Colonic mucosa (tissue), 4 donors: ENCODE measurements around the gene CLSTN3. TPM values are rescaled to one million over a fixed set of nuclear protein-coding genes. Genes with fewer than 3 reads are reported as not detected.

ENCODE experiments used
- DNase-seq: peaks from one replicate; pipeline ENCODE4 v3.0.0-alpha.2; 2020
- H3K27ac ChIP-seq: fragments of 200-600 bp; one replicate; pipeline ENCODE4 v1.8.0; 2021
- H3K27me3 ChIP-seq: fragments of 200-600 bp; one replicate; pipeline ENCODE4 v1.8.0; 2021
- H3K36me3 ChIP-seq: fragments of 200-600 bp; one replicate; pipeline ENCODE4 v1.8.0; 2021
- H3K4me1 ChIP-seq: fragments of 200-600 bp; one replicate; pipeline ENCODE4 v1.8.0; 2021; ENCODE audit warnings: mild to moderate bottlenecking
- H3K4me3 ChIP-seq: fragments of 200-600 bp; one replicate; pipeline ENCODE4 v1.8.0; 2021
- H3K9ac ChIP-seq, 2 donors: one replicate each; pipeline ENCODE4 v1.7.0; 2013; ENCODE audit warnings: control low read depth in 2 of 2, low read depth in 2 of 2, low read length in 2 of 2
- H3K9me3 ChIP-seq: fragments of 200-600 bp; one replicate; pipeline ENCODE4 v1.8.0; 2021
- intact Hi-C: fragments of 100-400 bp; cut with DNase I; formaldehyde crosslinking; loops from one replicate; pipeline ENCODE4 v1.14.1; 2022
- total RNA-seq, 2 donors: library from RNA; stranded (reverse); fragmentation: NEBNext Ultra II Directional in 1 of 2; extraction: Animal tissue kit (Norgen Biotek cat#: 25700) in 1 of 2; gene quantifications; one replicate each; pipeline ENCODE4 v1.2.1, GENCODE V29; 2021
- TF ChIP-seq, protein P1 (sequence below): fragments of 200-600 bp; IDR thresholded peaks from one replicate; pipeline ENCODE4 v1.8.0; 2022; ENCODE audit warnings: antibody characterized with exemption, mild to moderate bottlenecking
- donor health status: healthy.
- donor health status: DM: no; HTN: no; CAD: no.
- donor health status: DM: no; HTN: no; CAD: no.

CLSTN3 gene
- total RNA-seq, 2 donors from 2014 or later, result 13.6 to 17.0 TPM

DNA sequence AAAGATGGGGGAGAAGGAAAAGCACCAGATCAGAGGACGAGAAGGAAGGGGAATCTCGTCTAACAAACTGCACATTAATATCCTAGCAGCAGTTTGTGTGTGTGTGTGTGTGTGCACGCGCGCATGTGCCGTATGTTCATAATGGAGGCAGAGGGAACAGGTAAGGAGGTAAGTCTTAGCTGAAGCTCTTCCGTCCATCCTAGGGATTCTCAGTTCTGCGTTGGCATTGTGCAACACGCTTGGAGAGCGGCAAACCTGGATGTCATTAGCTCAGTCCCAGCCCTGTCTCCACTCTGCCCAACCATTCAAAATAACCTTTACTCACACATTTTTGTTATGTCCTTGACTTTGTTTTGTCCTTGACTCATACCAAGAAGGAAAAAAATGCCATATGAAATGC, 36.3 kb upstream of the CLSTN3 start:
- H3K4me3 ChIP-seq, result no peak overlapping the region
- H3K9me3 ChIP-seq, result no peaks in the 10 kb centered on the region
- no peak overlapping the region for H3K9ac ChIP-seq
- no peaks in the 10 kb centered on the region for H3K4me1 ChIP-seq
- no peak for DNase-seq
- TF ChIP-seq, protein P1, sequence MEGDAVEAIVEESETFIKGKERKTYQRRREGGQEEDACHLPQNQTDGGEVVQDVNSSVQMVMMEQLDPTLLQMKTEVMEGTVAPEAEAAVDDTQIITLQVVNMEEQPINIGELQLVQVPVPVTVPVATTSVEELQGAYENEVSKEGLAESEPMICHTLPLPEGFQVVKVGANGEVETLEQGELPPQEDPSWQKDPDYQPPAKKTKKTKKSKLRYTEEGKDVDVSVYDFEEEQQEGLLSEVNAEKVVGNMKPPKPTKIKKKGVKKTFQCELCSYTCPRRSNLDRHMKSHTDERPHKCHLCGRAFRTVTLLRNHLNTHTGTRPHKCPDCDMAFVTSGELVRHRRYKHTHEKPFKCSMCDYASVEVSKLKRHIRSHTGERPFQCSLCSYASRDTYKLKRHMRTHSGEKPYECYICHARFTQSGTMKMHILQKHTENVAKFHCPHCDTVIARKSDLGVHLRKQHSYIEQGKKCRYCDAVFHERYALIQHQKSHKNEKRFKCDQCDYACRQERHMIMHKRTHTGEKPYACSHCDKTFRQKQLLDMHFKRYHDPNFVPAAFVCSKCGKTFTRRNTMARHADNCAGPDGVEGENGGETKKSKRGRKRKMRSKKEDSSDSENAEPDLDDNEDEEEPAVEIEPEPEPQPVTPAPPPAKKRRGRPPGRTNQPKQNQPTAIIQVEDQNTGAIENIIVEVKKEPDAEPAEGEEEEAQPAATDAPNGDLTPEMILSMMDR, result no peak
- H3K27ac ChIP-seq, result no peak overlapping the region
- no peaks in the 10 kb centered on the region for H3K36me3 ChIP-seq
- intact Hi-C loops, result loop anchor here (5.0 kb wide), 1 partner anchor 172 kb away; no protein-coding TSS in a partner anchor
- no peaks in the 10 kb centered on the region for H3K27me3 ChIP-seq

DNA sequence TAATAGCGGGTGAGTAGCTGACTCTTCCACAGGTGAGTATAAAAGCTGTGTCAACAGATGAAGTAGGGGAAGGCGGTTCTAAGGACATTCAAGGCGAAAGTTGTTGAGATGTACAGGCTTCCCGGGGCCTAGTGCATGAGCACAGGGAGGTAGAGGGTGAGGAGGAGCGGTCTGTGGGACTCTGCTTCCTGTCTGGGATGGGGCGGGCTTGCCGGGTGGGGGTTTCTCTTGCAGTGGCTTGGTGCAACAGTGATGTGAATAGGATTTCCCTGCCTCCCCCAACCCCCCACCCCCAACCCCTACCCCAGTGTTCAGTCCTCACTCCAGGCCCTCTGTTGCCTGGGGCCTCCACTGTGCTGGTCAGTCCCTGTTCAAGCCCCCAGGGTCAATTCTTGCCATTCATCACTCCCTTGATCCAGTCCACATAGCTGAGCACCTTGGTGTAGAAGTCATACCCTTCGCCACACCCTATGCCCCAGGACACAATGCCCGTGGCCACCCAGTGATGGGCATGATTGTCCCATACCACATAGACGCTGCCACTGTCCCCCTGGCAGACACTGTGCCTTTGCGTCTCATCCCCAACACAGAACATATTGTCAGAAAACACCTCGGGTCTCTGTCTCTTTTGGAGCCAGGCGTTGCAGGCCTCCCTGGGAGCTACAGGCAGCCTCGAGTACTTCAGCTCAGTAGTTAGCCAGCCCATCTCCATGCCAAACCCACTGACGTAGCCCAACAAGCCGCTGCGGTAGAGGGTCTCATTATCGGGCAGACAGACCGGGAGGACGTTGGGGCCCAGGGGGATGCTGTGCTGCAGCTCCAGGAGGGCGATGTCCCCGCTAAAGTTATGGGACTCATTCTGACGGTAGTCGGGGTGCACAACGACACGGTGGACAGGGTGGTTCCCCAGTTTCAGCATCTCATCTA, 33.9 kb upstream of the CLSTN3 start:
- Histone ChIP-seq H3K4me1 (no peaks in the 10 kb centered on the region), H3K36me3 (no peaks in the 10 kb centered on the region), H3K27me3 (no peaks in the 10 kb centered on the region), H3K9me3 (no peaks in the 10 kb centered on the region), H3K27ac (no peak overlapping the region), H3K9ac (no peak overlapping the region), H3K4me3 (no peak overlapping the region)
- DNase-seq, result no peak
- TF ChIP-seq, protein P1, result no peak
- intact Hi-C loops, result no loop called here

DNA sequence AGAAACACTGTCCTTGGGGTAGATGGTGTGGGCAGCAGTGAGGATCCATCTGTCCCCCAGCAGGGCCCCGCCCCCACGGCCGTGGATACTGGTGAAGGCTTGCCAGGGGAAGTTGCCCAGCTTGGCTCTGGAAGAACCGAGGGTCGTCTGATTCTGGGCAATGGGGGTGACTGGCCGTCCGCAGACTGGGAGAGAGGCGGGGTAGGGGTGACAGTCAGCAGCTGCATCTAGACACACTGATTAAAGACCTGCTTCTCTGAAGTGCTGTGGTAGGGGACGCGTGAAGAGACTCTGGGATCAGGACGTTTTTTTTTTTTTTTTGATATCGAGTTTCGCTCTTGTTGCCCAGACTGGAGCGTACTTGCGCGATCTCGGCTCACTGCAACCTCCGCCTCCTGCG, 33.2 kb upstream of the CLSTN3 start:
- Histone ChIP-seq H3K36me3 (no peaks in the 10 kb centered on the region), H3K4me1 (no peaks in the 10 kb centered on the region), H3K4me3 (no peak overlapping the region), H3K27me3 (no peaks in the 10 kb centered on the region), H3K9me3 (no peaks in the 10 kb centered on the region), H3K27ac (no peak overlapping the region), H3K9ac (no peak overlapping the region)
- TF ChIP-seq, protein P1, result no peak
- DNase-seq, result no peak
- intact Hi-C loops, result no loop called here

DNA sequence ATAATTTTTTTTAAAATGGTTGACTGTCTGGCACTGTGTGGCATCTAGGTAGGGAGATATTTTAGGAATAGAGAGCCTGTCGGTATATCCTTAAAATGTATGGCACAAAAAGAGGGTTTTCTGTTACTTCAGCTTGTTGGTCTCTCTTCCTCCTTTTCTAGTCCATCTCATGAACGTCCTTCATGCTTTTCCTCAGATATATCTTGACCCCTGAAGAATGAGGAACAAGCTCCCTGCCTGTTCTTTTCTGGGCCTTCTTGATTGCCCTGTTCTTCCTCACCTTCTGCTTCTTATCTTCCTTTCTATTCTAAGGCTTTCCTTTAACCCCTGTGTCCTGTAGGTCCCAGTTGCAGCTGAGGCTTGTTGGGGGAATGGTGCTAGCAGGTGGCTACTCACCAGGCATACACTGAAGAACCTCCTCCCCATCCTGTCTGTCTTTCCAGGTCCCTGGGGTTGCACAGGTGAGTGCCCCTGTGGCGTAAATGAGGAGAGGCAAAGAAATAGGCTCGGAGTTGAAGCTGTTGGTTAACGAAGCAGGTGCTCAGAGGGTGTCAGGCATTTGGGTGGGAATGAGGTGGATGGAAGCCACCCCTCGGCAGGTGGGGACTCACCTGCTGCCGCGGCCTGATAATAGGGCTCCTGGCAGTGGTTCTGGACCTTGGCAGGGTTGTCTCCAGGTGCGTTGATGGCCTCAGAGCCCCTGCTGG, 30.7 kb upstream of the CLSTN3 start:
- Histone ChIP-seq H3K9me3 (no peaks in the 10 kb centered on the region), H3K4me1 (no peaks in the 10 kb centered on the region), H3K27ac (no peak overlapping the region), H3K36me3 (no peaks in the 10 kb centered on the region), H3K27me3 (no peaks in the 10 kb centered on the region), H3K9ac (no peak overlapping the region), H3K4me3 (no peak overlapping the region)
- TF ChIP-seq, protein P1, result no peak
- intact Hi-C loops, result no loop called here
- no peak for DNase-seq

DNA sequence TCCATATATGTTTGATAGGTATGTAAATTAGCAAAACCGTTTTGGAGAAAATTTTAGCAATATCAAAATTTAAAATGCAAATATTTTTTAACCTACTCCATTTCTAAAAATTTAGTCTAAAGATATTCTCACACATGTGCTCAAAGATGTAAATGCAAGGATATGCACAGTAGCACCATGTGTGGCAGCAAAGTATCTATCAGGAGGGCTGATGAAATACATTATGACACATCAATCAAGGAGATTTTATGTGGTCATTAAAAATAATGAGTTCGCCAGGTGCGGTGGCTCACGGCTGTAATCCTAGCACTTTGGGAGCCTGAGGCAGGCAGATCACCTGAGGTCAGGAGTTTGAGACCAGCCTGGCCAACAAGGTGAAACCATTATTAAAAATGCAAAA, 29.9 kb upstream of the CLSTN3 start:
- no peaks in the 10 kb centered on the region for H3K9me3 ChIP-seq
- no peak for DNase-seq
- no peaks in the 10 kb centered on the region for H3K27me3 ChIP-seq
- H3K4me1 ChIP-seq, result no peaks in the 10 kb centered on the region
- H3K9ac ChIP-seq, result no peak overlapping the region
- peaks cover 3% of the 10 kb centered on the region for H3K36me3 ChIP-seq
- H3K4me3 ChIP-seq, result no peak overlapping the region
- intact Hi-C loops, result no loop called here
- TF ChIP-seq, protein P1, result no peak
- no peak overlapping the region for H3K27ac ChIP-seq
